H54 (cell line): ENCODE measurements around the gene CITED4.
"Not testable (repeated sequence)": the region's sequence is repeated elsewhere in the genome, so short reads cannot be mapped to it uniquely, and the experiment has no call there.

Experiments used
- DNase-seq: peaks from one replicate; pipeline ENCODE4 v3.0.0; 2011; ENCODE audit warnings: low spot score, mixed read lengths; ENCODE audit not compliant: insufficient read length
- FAIRE-seq: peaks from 3 replicates; lab custom pipeline; 2011; peaks lifted over from hg19 to GRCh38; lab: Jason Lieb, UNC
- POLR2A ChIP-seq: IDR thresholded peaks from 2 replicates; pipeline ENCODE4 v1.6.1; 2011; ENCODE audit warnings: low read depth, mild to moderate bottlenecking, low read length

The CITED4 gene, protein sequence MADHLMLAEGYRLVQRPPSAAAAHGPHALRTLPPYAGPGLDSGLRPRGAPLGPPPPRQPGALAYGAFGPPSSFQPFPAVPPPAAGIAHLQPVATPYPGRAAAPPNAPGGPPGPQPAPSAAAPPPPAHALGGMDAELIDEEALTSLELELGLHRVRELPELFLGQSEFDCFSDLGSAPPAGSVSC

DNA sequence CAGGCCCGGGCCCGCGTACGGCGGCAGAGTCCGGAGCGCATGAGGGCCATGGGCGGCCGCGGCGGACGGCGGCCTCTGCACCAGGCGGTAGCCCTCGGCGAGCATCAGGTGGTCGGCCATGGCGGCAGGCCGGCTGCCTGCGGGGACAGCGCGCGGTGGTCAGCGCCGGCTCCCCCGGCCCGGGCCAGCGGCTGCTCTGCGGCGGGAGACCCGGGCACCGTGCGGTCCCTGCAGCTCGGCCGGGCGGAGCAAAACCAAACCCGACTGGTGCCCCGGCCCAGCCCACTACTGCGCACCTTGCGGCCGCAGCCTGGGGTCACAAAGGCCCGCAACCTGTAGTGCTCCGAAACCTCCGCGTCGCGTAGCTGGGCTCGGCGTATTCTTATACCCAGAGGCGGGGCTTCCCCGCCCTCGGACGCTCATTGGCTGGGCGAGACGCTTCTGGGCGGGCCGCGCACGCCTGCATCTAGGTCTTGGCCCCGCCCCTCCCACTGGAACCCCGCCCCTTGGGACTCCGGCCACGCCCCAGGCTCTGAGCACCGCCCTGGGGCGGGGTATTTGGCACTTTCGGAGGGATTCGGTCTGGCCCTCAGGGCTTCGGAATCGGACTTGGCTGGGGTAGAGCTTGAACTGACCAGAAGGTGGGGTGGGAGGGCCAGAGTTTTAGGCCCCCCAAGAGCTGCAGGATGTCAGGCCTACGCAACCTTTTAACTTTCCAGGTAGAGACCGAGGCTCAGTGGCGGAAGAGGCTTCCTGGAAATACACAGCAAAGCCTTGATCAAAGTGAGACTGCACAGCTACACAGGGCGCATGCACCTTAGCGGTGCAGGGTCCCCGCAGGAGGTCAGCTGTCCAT is at the start of gene CITED4:
TSS of gene CITED4 (minus strand) at position 356 of the 856 bp plus-strand sequence. CDS start at position 120, 236 bp downstream.
- FAIRE-seq (no peak), DNase-seq (peak; percentile 55)
- peak; percentile 52 for TF ChIP-seq POLR2A

DNA sequence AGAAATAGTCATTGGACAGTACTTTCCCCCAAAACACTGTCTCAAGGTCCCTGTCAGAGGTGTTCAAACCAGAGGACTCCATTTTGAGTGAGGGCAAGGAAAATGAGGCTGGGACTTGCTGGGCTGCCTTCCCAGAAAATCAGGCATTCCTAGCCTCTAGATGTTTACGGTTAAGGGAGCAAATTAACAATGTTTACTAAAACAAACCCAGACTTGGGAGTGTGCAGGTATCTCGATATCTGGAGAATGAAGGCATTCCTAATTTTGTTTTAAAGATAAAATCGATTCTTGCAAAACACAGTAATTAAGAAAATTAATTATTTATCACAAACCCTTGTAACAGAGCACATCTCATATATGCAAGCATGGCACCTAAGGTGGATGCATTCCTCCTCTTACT is 48.9 kb upstream of the CITED4 start:
- FAIRE-seq (no peak), DNase-seq (no peak)
- TF ChIP-seq POLR2A: no peak

DNA sequence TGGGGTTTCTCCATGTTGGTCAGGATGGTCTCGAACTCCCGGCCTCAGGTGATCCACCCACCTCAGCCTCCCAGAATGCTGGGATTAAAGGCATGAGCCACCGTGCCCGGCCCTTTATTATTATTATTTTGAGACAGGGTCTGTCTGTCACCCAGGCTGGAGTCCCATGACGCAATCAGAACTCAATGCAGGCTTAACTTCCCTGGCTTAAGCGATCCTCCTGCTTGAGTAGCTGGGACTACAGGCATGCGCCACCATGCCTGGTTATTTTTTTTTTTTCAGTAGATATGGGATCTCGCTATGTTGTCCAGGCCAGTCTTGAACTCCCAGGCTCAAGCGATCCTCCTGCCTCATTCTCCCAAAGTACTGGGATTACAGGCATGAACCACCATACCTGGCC is 47.1 kb upstream of the CITED4 start:
- no peak for TF ChIP-seq POLR2A
- no peak for FAIRE-seq
- DNase-seq: no peak

DNA sequence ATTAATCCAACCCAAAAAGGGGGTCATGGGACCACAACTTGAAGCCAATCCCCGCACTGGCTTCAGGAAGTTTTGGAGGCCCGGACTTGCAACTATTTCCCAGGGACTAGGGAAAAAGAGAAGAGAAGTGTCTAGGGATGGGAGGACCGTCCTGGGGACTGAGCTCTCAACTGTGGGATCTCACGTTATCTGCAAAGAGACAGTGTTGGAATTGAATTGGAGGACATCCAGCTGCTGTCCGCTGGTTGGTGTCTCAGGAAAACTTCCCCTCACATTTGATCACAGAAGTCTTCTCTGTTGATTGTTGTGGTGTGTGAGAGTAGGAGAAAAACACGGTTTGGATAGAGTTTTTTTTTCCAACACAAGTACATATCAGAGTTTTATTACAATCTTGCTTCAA is 46.2 kb upstream of the CITED4 start:
- DNase-seq (no peak), FAIRE-seq (no peak)
- TF ChIP-seq POLR2A: no peak

DNA sequence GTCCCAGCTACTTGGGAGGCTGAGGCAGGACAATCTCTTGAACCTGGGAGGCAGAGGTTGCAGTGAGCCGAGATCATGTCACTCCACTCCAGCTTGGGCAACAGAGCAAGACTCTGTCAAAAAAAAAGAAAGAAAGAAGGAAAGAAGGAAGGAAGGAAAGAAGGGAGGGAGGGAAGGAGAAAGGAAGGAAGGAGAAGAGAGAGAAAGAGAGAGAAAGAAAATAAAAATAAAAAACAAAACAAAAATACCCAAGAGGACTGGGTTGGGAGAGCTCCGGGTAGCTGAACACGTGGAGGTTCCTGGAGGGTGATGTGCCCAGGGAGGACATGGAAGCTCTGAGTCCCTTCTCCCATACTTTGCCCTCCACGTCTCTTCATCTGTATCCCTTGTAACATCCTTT is 45.7 kb upstream of the CITED4 start:
- DNase-seq: no peak
- no peak for TF ChIP-seq POLR2A
- FAIRE-seq: no peak

DNA sequence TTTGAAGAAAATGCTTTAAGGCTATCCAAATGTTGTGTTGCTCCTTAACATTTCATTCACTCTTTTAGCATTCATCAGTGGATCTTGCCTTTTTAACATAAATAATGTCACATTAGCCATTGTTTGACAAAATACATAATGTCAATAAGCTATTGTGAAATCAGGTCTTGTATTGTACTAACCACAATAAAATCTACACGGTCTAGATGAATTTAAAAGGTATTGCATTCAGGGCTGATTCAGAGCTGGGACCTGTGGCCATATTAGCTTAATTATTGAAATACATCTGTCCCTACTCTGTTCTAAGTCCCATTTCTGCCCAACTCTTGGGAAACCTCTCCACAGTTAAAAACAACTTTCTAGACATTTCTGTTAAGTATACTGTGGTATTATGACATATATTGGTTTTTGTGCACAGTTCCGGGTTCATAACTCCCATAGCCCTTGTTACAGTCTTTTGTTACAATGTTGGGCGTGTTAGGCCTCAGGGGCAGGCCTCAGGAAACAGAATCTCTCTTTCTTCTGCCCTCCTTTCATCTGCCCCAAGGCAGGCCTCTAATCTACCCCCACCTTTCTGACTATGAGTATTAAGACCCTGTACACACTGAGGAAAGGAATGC is 44.7 kb upstream of the CITED4 start:
- no peak for TF ChIP-seq POLR2A
- DNase-seq (no peak), FAIRE-seq (no peak)

DNA sequence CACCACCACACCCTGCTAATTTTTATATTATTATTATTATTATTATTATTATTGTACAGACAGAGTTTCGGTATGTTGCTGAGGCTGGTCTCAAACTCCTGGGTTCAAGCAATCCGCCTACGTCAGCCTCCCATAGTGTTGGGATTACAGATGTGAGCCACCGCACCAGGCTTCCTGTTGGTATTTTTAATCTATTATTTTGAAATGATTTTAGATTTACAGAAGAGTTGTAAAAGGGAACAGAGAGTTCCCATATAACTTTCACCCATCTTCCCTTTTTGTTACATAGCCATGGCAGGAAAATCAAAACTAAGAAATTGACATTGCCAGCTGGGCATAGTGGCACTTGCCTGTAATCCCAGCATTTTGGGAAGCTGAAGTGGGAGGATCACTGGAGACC is 42.9 kb upstream of the CITED4 start:
- DNase-seq (no peak), FAIRE-seq (no peak)
- TF ChIP-seq POLR2A: no peak

DNA sequence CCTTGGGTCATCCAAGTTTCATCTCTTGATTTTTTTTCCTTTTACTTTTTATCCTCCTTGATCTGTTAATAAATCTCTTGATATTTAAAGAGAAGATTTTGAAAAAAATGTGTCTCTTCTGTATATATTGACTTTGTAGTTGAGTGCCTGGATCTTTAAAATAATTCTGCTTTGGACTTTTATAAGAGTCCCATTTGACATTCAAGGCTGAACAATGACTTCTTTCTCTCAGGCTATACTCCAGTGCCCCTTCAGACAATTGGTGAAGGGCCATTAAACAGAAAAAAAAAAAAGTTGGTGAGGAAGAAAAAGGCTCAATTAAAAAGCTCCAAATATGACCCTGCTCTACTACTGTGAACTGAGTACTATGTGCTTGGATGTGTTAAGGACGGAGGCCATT is 40.9 kb upstream of the CITED4 start:
- no peak for FAIRE-seq
- DNase-seq: no peak
- no peak for TF ChIP-seq POLR2A

DNA sequence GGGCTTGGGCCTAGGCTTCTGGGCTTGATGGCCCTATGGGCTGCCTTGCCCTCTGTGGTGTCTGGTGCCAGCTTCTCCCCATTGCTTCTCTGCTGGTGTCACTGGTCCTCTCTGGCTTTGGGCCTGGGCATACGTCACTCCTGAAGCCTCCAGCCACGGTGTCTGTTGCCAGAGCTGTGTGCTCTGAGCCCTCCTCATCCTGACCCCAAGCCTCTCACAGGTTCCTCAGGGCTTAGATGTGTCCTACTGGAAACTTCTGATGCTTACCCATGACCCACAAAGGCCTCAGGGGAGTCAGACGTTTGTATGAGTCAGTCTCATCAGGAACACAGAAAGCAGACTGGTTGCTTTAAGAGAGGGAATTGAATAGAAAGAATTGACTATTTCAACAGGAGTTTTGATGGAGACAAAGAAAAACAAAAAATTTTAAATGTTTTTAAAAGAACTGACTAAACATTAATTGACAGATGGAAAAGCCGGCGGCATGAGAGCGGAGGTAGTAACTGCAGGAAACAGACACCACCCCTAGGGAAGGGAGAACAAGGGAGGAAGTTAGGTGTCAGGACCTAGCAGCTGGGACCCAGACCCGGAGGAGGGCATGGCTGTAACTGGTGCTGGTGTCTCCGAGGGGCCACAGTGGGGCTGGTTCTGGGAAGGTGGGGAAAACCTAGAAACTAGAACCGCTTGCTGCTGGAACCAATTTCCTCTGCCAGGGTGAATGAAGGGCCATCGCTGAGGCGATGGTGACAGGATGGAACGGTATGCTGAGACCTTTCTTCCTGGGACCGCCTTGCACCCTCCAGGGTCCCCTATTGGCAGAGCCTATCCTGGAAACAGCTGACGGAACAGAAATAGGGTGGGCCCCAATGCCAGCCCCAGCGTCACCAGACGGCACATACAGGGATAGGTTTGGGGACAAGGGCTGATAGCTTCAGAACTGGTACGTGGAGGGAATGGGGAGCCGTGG is 40.0 kb upstream of the CITED4 start:
- TF ChIP-seq POLR2A: no peak
- FAIRE-seq (no peak), DNase-seq (peak; percentile 56)

DNA sequence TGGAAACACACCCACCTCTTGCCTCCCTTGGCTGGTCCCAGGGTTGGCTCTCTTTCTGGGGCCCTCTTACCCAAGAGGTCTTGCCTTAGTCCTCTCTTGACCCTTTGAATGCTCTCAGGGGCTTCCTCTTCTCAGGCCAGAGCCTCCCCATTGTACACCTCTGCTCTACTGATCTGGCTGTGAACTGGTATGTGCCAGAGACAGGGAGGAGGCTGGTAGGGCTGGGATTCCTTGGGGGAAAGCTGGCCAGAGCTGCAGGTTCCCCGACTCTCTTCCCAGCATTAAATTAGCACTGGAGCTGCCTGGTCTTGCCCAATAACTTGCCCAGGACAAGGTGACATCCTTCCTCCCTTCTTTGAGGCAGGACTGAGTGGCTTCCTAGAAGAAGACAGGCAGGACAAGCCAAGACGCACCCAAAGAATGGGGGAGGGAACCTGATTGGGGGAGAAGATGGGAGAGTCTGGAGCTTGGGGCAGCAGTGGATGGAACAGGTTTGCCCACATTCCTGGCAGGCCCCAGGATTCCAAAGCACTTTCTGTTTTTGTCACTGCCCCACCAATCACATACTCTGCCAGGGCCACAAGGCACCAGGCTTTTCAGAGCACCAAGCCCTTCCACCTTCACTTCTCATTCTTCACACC is 37.2 kb upstream of the CITED4 start:
- FAIRE-seq (no peak), DNase-seq (no peak)
- no peak for TF ChIP-seq POLR2A

DNA sequence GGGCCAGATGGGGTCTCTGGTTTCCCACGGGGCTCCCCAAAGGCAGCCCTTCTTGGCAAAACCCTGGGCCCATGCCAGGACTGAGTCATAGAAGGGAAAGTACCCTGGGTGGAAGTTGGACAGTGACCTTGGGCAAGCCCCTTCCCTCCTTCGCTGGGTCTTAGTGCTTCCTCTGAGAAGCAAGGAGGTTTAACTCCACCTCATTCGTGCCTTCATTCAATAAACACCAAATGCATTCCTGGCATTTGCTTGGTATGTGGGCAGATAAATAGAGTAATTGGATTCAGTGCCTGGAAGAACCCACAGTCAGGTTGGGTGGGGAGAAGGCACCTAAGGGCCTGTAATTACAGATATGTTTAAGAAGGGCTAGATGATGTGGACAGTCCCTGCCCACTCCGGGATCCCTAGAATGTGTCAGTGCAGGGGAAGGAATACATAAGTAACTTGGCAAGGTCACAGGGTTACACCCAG is 36.3 kb upstream of the CITED4 start:
- FAIRE-seq: no peak
- TF ChIP-seq POLR2A: no peak
- DNase-seq: no peak

DNA sequence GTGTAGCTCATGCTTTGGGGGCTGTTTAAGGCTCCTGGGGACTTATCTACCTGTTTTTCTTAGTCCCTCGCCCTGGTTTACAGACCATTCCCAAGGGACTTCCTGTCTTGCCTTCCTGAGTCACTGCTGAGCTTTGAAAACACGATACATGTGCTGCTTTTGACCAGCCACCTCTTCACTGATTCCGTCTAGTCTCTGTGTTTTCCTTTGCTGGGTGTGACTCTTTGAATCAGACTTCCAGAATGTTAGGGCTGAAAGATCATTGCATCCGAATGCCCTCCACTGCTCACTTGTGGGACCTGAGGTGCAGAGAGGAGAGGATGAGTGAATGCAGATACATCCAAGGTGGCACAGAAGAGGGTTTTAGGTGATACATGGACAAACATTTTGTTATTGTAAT is 35.4 kb upstream of the CITED4 start:
- FAIRE-seq (peak; percentile 20), DNase-seq (peak; percentile 51)
- no peak for TF ChIP-seq POLR2A

DNA sequence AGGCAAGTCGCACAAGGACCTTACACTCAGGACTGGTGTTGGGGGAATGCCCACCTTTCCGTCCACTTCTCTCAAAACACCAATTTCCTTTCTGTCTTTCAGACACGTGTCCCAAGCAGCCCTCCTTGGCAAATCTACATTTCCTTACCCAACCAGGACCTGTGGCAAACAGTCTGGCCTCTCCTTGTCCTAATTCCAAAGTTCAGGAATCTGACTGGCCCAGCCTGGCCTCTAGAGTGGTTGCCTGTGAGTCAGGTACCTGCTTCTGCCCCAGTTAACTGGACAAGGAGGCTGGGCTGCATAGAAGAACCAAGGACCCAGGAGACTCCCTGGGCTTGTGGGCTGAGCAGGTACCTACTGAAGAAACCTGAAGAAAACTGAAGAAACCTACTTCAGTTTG is 34.3 kb upstream of the CITED4 start:
- DNase-seq (no peak), FAIRE-seq (no peak)
- no peak for TF ChIP-seq POLR2A

DNA sequence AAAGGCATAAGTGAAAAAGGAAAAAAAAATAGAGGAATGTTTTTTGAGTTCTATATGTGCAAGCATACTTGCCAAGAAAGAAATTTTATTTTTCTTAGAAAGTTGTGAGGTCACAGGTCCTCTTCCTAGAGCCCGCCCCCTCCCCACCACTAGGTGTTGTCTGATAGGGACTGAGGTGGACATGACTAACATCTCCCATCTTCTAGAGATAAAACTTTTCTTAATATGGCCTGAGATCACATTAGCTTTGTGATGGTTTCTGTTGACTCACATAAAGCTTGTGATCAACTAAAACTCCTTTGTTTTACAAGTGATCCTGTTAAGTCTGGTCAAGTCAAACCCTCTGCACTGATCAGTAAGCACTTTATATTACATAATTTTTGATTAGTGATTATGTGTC is 33.4 kb upstream of the CITED4 start:
- DNase-seq: no peak
- no peak for FAIRE-seq
- TF ChIP-seq POLR2A: no peak

DNA sequence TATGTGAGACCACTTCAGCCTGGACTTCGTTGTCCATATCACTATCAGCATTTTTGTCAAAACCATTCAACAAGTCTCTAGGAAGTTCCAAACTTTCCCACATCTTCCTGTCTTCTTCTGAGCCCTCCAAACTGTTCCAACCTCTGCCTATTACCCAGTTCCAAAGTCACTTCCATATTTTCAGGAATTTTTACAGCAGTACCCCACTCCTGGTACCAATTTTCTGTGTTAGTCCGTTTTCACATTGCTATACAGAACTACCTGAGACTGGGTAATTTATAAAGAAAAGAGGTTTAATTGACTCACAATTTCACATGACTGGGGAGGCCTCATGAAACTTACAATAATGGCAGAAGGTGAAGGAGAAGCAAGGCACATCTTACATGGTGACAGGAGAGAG is 32.7 kb upstream of the CITED4 start:
- DNase-seq, FAIRE-seq: not testable (repeated sequence)
